ENCODE measurements around the gene BSDC1.

The BSDC1 gene

DNA sequence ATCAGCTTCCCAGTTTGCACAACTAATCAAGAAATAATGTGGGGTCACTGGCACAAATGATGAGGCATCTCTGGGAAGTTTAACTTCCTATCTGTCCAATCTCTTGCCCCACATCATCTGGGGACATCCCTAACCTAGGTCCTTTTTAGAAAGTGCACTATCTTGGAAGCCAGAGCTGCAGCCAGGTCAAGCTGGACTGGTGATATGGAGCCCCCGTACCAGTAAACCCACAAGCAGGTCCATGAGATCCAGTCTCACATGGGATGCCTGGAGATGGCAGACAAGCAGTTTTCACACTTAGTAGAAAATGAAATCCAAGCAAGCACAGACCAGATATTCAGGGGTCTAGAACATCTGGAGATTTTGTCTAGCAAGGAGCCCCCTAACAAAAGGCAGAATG is 27.5 kb upstream of the BSDC1 start:
- Histone ChIP-seq H3K9ac (ENCODE audit: low read depth, low read length) (no peak overlapping the region), H3K4me1 (ENCODE audit: insufficient read depth, low read length) (no peaks in the 10 kb centered on the region), H3K4me3 (ENCODE audit: low read depth in 1 of 2, low read length in 2 of 2) (no peak overlapping the region), H3K9me3 (ENCODE audit: insufficient read depth, low read length, severe bottlenecking) (no peaks in the 10 kb centered on the region), H4K20me1 (ENCODE audit: insufficient read depth, low read length) (no peaks in the 10 kb centered on the region), H3K79me2 (ENCODE audit: insufficient read depth, low read length) (no peaks in the 10 kb centered on the region), H3K36me3 (ENCODE audit: insufficient read depth, low read length) (no peaks in the 10 kb centered on the region), H3K27me3 (ENCODE audit: insufficient read depth, low read length, poor library complexity) (peaks cover 34% of the 10 kb centered on the region), H3K4me2 (ENCODE audit: insufficient read depth, low read length) (no peak overlapping the region), H3K27ac (ENCODE audit: low read length) (no peak overlapping the region), H2AFZ (ENCODE audit: low read depth, low read length) (no peak overlapping the region)
- no peak for TF ChIP-seq EZH2 (IDR thresholded peaks at IDR 0.05; ENCODE audit: borderline replicate concordance, low read depth, low read length, severe bottlenecking)
- TF ChIP-seq, protein P1, sequence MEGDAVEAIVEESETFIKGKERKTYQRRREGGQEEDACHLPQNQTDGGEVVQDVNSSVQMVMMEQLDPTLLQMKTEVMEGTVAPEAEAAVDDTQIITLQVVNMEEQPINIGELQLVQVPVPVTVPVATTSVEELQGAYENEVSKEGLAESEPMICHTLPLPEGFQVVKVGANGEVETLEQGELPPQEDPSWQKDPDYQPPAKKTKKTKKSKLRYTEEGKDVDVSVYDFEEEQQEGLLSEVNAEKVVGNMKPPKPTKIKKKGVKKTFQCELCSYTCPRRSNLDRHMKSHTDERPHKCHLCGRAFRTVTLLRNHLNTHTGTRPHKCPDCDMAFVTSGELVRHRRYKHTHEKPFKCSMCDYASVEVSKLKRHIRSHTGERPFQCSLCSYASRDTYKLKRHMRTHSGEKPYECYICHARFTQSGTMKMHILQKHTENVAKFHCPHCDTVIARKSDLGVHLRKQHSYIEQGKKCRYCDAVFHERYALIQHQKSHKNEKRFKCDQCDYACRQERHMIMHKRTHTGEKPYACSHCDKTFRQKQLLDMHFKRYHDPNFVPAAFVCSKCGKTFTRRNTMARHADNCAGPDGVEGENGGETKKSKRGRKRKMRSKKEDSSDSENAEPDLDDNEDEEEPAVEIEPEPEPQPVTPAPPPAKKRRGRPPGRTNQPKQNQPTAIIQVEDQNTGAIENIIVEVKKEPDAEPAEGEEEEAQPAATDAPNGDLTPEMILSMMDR (IDR thresholded peaks at IDR 0.05; ENCODE audit: borderline replicate concordance, extremely low read depth, low read length, poor library complexity, severe bottlenecking) = no peak
- ATAC-seq (ENCODE audit: insufficient read depth, low read depth) = no peak
- no peak for DNase-seq

GRCh38 chr1:32414186-32414886 is 20.1 kb upstream of the BSDC1 start:
- no peak for DNase-seq
- H2AFZ ChIP-seq (ENCODE audit: low read depth, low read length) = no peak overlapping the region

DNA sequence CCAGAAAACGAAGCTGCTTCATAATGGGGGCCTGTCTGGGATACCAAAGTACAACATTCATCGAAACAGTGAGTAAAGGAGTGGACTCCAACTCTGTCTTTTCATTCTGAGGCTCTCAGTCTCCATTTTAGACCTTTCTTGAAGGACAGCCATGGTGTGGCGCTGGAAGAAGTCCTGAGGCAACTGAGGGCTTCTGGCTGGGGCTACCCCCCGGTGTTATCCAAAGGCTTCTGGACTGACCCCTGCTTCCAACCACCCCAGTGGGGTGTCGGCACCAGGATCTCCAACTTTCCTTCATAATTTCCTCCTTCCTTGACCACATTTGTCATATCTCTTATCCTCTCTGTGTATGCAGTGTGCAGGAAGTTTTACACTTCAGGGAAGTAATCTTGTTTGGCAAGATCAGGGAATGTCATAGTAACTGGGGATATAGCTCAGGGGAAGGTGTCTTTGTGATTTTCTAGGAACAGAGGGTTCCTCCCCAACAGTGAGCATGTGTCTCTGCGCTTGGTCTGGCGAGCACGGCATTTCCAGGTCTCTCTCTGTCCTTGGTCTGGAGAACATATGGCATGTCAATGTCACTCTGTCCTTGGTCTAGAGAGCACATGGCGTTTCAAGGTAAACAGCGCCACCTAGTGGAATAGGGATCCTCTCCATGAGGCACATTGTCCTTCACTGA is 19.4 kb upstream of the BSDC1 start:
- no peaks in the 10 kb centered on the region for H3K36me3 ChIP-seq (ENCODE audit: insufficient read depth, low read length)
- peaks cover 8% of the 10 kb centered on the region for H3K27me3 ChIP-seq (ENCODE audit: insufficient read depth, low read length, poor library complexity)
- no peak overlapping the region for H3K4me3 ChIP-seq (ENCODE audit: low read depth in 1 of 2, low read length in 2 of 2)
- DNase-seq (peak; percentile 71), ATAC-seq (ENCODE audit: insufficient read depth, low read depth) (peak; percentile 98)
- H3K9me3 ChIP-seq (ENCODE audit: insufficient read depth, low read length, severe bottlenecking) = peaks cover 9% of the 10 kb centered on the region
- 0 out of 2 replicates have a peak, but pooled peaks cover 2% of the 10 kb centered on the region for H3K4me1 ChIP-seq (ENCODE audit: insufficient read depth, low read length)
- no peak for TF ChIP-seq EZH2 (IDR thresholded peaks at IDR 0.05; ENCODE audit: borderline replicate concordance, low read depth, low read length, severe bottlenecking)
- TF ChIP-seq, protein P1 (IDR thresholded peaks at IDR 0.05; ENCODE audit: borderline replicate concordance, extremely low read depth, low read length, poor library complexity, severe bottlenecking) = peak; percentile 85
- H3K9ac ChIP-seq (ENCODE audit: low read depth, low read length) = no peak overlapping the region
- no peaks in the 10 kb centered on the region for H3K79me2 ChIP-seq (ENCODE audit: insufficient read depth, low read length)
- H3K27ac ChIP-seq (ENCODE audit: low read length) = no peak overlapping the region
- no peaks in the 10 kb centered on the region for H4K20me1 ChIP-seq (ENCODE audit: insufficient read depth, low read length)
- no peak overlapping the region for H3K4me2 ChIP-seq (ENCODE audit: insufficient read depth, low read length)
- peak overlapping the region; percentile 6; the same call in 1 of the 2 replicates for H2AFZ ChIP-seq (ENCODE audit: low read depth, low read length)

More at GRCh38 chr1:32414186-32414886, 20.1 kb upstream of the BSDC1 start:
- Histone ChIP-seq H3K4me3 (ENCODE audit: low read depth in 1 of 2, low read length in 2 of 2) (no peak overlapping the region), H3K9ac (ENCODE audit: low read depth, low read length) (no peak overlapping the region), H3K79me2 (ENCODE audit: insufficient read depth, low read length) (no peaks in the 10 kb centered on the region), H4K20me1 (ENCODE audit: insufficient read depth, low read length) (no peaks in the 10 kb centered on the region), H3K27ac (ENCODE audit: low read length) (no peak overlapping the region), H3K27me3 (ENCODE audit: insufficient read depth, low read length, poor library complexity) (peaks cover 8% of the 10 kb centered on the region), H3K36me3 (ENCODE audit: insufficient read depth, low read length) (no peaks in the 10 kb centered on the region), H3K4me2 (ENCODE audit: insufficient read depth, low read length) (no peak overlapping the region), H3K9me3 (ENCODE audit: insufficient read depth, low read length, severe bottlenecking) (peaks cover 9% of the 10 kb centered on the region), H3K4me1 (ENCODE audit: insufficient read depth, low read length) (0 out of 2 replicates have a peak, but pooled peaks cover 2% of the 10 kb centered on the region)
- TF ChIP-seq, protein P1 (IDR thresholded peaks at IDR 0.05; ENCODE audit: borderline replicate concordance, extremely low read depth, low read length, poor library complexity, severe bottlenecking) = no peak
- ATAC-seq (ENCODE audit: insufficient read depth, low read depth) = peak; percentile 19; the same call in 1 of the 3 replicates

Measured in DND-41 (cell line).